Heart left ventricle (tissue), 13 donors: ENCODE data around the gene SMIM10L2A.

Experiments used
- POLR2A ChIP-seq, 2 donors: fragments of 450-650 bp; IDR thresholded peaks; one replicate each; pipeline ENCODE4 v1.6.1; 2017; ENCODE audit warnings: antibody characterized with exemption in 2 of 2, mild to moderate bottlenecking in 2 of 2, moderate library complexity in 2 of 2
- TF ChIP-seq, protein P1 (sequence below), 12 donors: fragments of 200-600 bp; sonication (generic) in 4 of 12; IDR thresholded peaks; one replicate each; pipeline versions ENCODE4 v1.5.0 to v1.8.0; 2018 to 2022; ENCODE audit warnings: antibody characterized with exemption in 12 of 12, mild to moderate bottlenecking in 5 of 12
- donor health status: ischemic (EF 13 %, LVEDD 7.1; RV severe dilation, severe dysfunction).
- donor health status: DM: no; HTN: yes; CAD: no.
- donor health status: DM: no; HTN: no; CAD: no.
- donor health status: ischemic (EF 25% LVEDD 6.9; RV normal size, moderate dysfunction).
- donor health status: ischemic (EF 25% LVEDD 5.7; RV mildly dilated, moderate dysfunction).
- donor health status: ischemic (EF 35%, LVEDD 5.7; RV mildly dilated, moderate dysfunction).
- donor health status: nonischemic (EF 11% LVEDD 7.7; RV severe dilation, severe dysfunction).
- donor health status: DM: yes; HTN: yes; CAD: no.
- donor health status: PGD.
- donor health status: ischemic (EF 29% LVEDD 5.4; RV normal size, mild dysfunction).
- donor health status: nonischemic (EF 23%, LVEDD 6.1; RV moderate dilation, normal function).

DNA sequence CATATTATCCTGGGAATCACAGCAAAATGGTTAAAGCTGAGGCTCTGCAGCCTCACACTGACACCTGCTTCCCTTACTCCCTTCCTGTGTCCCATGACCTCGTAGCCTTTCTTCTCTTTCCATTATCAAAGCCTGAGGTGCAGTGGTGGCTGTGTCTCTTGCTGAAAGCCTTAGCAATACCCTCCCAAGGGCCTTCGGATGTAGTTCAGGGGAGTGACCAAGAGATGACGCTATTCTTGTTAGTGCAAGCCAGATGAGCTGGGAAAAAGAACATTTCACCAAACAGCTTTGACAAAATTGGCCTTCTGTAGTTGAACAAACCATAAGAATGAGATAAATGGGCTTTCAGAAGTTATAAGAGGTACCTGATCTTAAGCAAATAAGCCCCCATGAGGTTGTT is 31.6 kb downstream of the SMIM10L2A start:
- TF ChIP-seq, protein P1, sequence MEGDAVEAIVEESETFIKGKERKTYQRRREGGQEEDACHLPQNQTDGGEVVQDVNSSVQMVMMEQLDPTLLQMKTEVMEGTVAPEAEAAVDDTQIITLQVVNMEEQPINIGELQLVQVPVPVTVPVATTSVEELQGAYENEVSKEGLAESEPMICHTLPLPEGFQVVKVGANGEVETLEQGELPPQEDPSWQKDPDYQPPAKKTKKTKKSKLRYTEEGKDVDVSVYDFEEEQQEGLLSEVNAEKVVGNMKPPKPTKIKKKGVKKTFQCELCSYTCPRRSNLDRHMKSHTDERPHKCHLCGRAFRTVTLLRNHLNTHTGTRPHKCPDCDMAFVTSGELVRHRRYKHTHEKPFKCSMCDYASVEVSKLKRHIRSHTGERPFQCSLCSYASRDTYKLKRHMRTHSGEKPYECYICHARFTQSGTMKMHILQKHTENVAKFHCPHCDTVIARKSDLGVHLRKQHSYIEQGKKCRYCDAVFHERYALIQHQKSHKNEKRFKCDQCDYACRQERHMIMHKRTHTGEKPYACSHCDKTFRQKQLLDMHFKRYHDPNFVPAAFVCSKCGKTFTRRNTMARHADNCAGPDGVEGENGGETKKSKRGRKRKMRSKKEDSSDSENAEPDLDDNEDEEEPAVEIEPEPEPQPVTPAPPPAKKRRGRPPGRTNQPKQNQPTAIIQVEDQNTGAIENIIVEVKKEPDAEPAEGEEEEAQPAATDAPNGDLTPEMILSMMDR (IDR thresholded peaks at IDR 0.05): no peak
- no peak for TF ChIP-seq POLR2A (IDR thresholded peaks at IDR 0.05)
